Vagina (tissue), 2 donors: Measurements from ENCODE around the gene MEA1. TPM values are rescaled to one million over a fixed set of nuclear protein-coding genes. Genes with fewer than 3 reads are reported as not detected.
A peak's percentile ranks its signal among the peaks of the same experiment; 100 is the strongest.

Source experiments
- DNase-seq, 2 donors: peaks; one replicate each; pipeline ENCODE4 v3.0.0-alpha.2; 2017; ENCODE audit errors: extremely low spot score in 2 of 2
- H3K27ac ChIP-seq: fragments of 200-600 bp; sonication (generic); one replicate; pipeline ENCODE4 v1.5.1; 2019
- H3K27me3 ChIP-seq: fragments of 200-600 bp; sonication (generic); one replicate; pipeline ENCODE4 v1.5.1; 2019
- H3K36me3 ChIP-seq, 2 donors: fragments of 200-600 bp; sonication (generic); one replicate each; pipeline ENCODE4 v1.5.1; 2017 to 2019
- H3K4me1 ChIP-seq: fragments of 200-600 bp; sonication (generic); one replicate; pipeline ENCODE4 v1.5.1; 2019
- H3K4me3 ChIP-seq, 2 donors: fragments of 200-600 bp; sonication (generic); 1 replicate in 1 of 2; 2 replicates in 1 of 2; pipeline ENCODE4 v1.5.1; 2016 to 2019
- H3K9me3 ChIP-seq: fragments of 200-600 bp; sonication (generic); one replicate; pipeline ENCODE4 v1.5.1; 2019
- POLR2A ChIP-seq, 2 donors: fragments of 450-650 bp; IDR thresholded peaks; one replicate each; pipeline ENCODE4 v1.6.1; 2017; ENCODE audit warnings: antibody characterized with exemption in 2 of 2, mild to moderate bottlenecking in 2 of 2, moderate library complexity in 2 of 2
- POLR2AphosphoS5 ChIP-seq, 2 donors: sonication (generic); formaldehyde crosslinking; IDR thresholded peaks; one replicate each; pipeline ENCODE4 v1.9.0; 2017; ENCODE audit warnings: antibody characterized with exemption in 2 of 2, mild to moderate bottlenecking in 2 of 2, low read depth in 1 of 2; ENCODE audit not compliant: insufficient read depth in 1 of 2
- intact Hi-C: fragments of 100-400 bp; cut with DNase I; formaldehyde crosslinking; loops from one replicate; pipeline ENCODE4 v1.15.1; 2023
- total RNA-seq: library from RNA; depleted of rRNA; stranded (reverse); fragments of >200 nt; gene quantifications from one replicate; pipeline ENCODE4 v1.2.3, GENCODE V29; 2016
- TF ChIP-seq, protein P1 (sequence below), 3 experiments: fragments of 450-650 bp in 2 of 3; fragments of 200-600 bp in 1 of 3; sonication (generic) in 1 of 3; IDR thresholded peaks; one replicate each; pipeline ENCODE4 v1.5.1; 2017 to 2019; ENCODE audit warnings: antibody characterized with exemption in 3 of 3, mild to moderate bottlenecking in 2 of 3, moderate library complexity in 2 of 3

Gene MEA1
- total RNA-seq, 1 donor from 2014 or later, result 40.3 TPM

DNA sequence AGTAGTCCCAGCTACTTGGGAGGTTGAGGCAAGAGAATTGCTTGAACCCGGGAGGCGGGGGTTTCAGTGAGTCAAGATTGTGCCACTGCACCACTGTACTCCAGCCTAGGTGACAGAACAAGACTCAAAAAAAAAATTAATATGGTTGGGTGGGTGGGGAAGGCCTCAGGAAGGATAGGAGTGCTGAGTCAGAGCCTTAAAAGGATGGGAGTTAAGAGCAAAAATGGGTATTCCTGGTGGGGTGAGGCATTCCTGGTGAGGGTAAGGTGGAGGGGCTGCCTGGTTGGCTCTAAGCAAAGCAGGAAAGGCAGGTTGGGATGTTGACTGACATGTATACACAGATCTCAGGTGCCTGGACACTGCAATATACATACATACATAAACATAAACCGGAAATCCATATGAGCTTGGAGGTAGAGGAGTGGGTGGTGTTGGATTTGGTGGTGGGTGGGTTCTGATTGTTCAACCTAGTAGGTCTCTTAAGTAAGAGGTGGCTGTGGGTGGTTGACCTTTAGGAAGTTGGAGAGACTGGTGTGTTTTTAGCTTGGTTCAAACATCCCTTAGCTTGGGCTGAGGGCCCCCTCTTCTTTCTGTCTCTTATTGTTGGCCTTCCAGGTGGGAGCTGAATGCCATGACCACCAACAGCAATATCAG is 6.4 kb upstream of the MEA1 start:
- intact Hi-C loops, result no loop called here
- Histone ChIP-seq H3K27ac (peak overlapping the region; percentile 79), H3K4me1 (peaks cover 66% of the 10 kb centered on the region), H3K4me3 (no peak overlapping the region), H3K36me3 (peaks cover 0 to 28% of the 10 kb centered on the region in 2 donors), H3K9me3 (no peaks in the 10 kb centered on the region), H3K27me3 (no peaks in the 10 kb centered on the region)
- TF ChIP-seq, protein P1, sequence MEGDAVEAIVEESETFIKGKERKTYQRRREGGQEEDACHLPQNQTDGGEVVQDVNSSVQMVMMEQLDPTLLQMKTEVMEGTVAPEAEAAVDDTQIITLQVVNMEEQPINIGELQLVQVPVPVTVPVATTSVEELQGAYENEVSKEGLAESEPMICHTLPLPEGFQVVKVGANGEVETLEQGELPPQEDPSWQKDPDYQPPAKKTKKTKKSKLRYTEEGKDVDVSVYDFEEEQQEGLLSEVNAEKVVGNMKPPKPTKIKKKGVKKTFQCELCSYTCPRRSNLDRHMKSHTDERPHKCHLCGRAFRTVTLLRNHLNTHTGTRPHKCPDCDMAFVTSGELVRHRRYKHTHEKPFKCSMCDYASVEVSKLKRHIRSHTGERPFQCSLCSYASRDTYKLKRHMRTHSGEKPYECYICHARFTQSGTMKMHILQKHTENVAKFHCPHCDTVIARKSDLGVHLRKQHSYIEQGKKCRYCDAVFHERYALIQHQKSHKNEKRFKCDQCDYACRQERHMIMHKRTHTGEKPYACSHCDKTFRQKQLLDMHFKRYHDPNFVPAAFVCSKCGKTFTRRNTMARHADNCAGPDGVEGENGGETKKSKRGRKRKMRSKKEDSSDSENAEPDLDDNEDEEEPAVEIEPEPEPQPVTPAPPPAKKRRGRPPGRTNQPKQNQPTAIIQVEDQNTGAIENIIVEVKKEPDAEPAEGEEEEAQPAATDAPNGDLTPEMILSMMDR (IDR thresholded peaks at IDR 0.05), result no peak
- TF ChIP-seq POLR2A (IDR thresholded peaks at IDR 0.05) (no peak), POLR2AphosphoS5 (IDR thresholded peaks at IDR 0.05; ENCODE audit: insufficient read depth in 1 of 2, low read depth in 1 of 2) (no peak)
- no peak for DNase-seq

DNA sequence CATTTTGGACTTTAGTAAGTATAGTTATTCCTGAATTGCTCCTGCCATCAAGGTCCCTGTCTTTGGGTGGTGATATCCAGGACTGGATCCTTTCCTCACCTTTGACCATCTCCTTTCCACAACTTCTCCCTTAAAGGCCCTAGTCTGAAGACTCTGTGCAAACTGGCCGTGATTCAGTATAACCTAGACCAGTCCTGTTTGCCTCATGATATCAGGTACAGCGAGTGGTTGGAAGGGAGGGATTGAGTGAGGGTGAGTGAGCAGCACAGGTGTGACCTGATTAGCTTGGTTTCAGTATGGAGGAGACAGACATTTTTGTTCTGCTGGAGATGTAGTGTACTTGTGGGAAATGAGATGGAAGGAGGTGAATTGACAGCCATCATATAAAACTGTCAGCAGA is 5.4 kb upstream of the MEA1 start:
- Histone ChIP-seq H3K36me3 (peaks cover 0 to 23% of the 10 kb centered on the region in 2 donors), H3K27me3 (no peaks in the 10 kb centered on the region), H3K4me3 (no peak overlapping the region), H3K27ac (no peak overlapping the region), H3K4me1 (peaks cover 68% of the 10 kb centered on the region), H3K9me3 (no peaks in the 10 kb centered on the region)
- TF ChIP-seq, protein P1 (IDR thresholded peaks at IDR 0.05), result no peak
- TF ChIP-seq POLR2A (IDR thresholded peaks at IDR 0.05) (no peak), POLR2AphosphoS5 (IDR thresholded peaks at IDR 0.05; ENCODE audit: insufficient read depth in 1 of 2, low read depth in 1 of 2) (no peak)
- intact Hi-C loops, result loop anchor here (10.0 kb wide), 1 partner anchor 114 kb away; no protein-coding TSS in a partner anchor
- no peak for DNase-seq

DNA sequence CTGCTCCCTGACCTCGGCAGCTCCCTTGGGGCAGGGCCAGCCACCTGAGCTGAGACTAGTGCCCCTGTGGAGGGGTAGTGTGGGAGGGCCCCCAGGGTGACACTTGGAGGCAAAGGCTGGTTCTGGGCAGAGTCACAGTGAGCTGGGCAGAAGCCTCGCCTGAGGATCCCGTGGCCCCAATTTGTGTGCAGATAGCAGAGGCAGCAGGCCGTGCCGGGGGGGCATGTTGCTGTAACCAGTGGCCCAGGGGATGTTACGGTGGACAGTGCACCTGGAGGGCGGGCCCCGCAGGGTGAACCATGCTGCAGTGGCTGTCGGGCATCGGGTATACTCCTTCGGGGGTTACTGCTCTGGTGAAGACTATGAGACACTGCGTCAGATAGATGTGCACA is 3.2 kb upstream of the MEA1 start:
- H3K4me1 ChIP-seq, result peaks cover 60% of the 10 kb centered on the region
- no peak for DNase-seq
- peaks cover 0 to 19% of the 10 kb centered on the region in 2 donors for H3K36me3 ChIP-seq
- H3K27ac ChIP-seq, result peak overlapping the region; percentile 16
- H3K9me3 ChIP-seq, result no peaks in the 10 kb centered on the region
- H3K27me3 ChIP-seq, result no peaks in the 10 kb centered on the region
- intact Hi-C loops, result loop anchor here (10.0 kb wide), 1 partner anchor 112 kb away; no protein-coding TSS in a partner anchor
- no peak for TF ChIP-seq POLR2AphosphoS5 (IDR thresholded peaks at IDR 0.05; ENCODE audit: insufficient read depth in 1 of 2, low read depth in 1 of 2)
- TF ChIP-seq, protein P1 (IDR thresholded peaks at IDR 0.05), result no peak
- TF ChIP-seq POLR2A (IDR thresholded peaks at IDR 0.05), result no peak
- H3K4me3 ChIP-seq, result no peak overlapping the region

- TF ChIP-seq POLR2A (IDR thresholded peaks at IDR 0.05), result no peak
- TF ChIP-seq, protein P1 (IDR thresholded peaks at IDR 0.05), result no peak
- TF ChIP-seq POLR2AphosphoS5 (IDR thresholded peaks at IDR 0.05; ENCODE audit: insufficient read depth in 1 of 2, low read depth in 1 of 2), result no peak
- Histone ChIP-seq H3K4me1 (peaks cover 60% of the 10 kb centered on the region), H3K4me3 (no peak overlapping the region), H3K27ac (peak overlapping the region; percentile 16), H3K36me3 (peaks cover 0 to 24% of the 10 kb centered on the region in 2 donors), H3K27me3 (no peaks in the 10 kb centered on the region), H3K9me3 (no peaks in the 10 kb centered on the region)
- DNase-seq, result no peak
- intact Hi-C loops, result loop anchor here (10.0 kb wide), 1 partner anchor 112 kb away; no protein-coding TSS in a partner anchor
Measured at GRCh38 chr6:43016176-43016942, 2.6 kb upstream of the MEA1 start.
